Measurements from ENCODE around the gene HGF.
A peak's percentile ranks its signal among the peaks of the same experiment; 100 is the strongest.

HGF gene

DNA sequence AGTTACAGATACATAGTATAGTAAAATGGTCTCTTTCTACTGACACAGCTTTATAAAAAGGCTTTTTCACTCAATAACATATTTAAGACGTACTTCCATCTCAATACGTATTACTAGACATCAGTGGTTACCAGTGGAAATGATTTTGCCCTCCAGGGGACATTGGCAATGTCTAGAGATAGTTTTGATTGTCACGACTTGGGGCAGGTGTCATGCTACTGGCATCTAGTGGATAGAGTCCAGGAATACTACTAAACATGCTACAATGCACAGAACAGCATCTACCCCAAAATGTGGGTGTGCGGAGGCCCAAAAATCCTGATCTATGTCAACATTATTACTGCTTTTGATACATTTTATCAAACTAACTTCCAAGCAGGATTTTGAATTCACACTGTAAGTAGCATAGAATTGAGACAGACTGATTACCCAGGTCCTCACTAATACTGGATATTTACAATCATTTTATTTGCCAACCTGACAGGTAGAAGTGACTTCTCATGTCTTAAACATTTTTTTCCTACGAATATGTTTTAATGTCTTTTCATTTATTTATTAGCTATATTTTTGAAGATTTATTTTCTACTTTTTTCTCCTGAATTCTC lies 53.8 kb downstream of the HGF start:
- TF ChIP-seq ZNF70 (CRISPR knock-in tag; IDR thresholded peaks at IDR 0.05) (no peak), CSDC2 (CRISPR knock-in tag; IDR thresholded peaks at IDR 0.05) (peak; percentile 22; the same call in 1 of the 2 replicates), ZNF8 (CRISPR knock-in tag; IDR thresholded peaks at IDR 0.05) (no peak), ZNF565 (CRISPR knock-in tag; conservative IDR thresholded peaks at IDR 0.05; ENCODE audit: low read depth) (no peak), ZFP3 (CRISPR knock-in tag; IDR thresholded peaks at IDR 0.05) (0 out of 2 replicates have a peak, but pooled peaks have one; percentile 36), PPARA (CRISPR knock-in tag; IDR thresholded peaks at IDR 0.05; ENCODE audit: borderline replicate concordance) (no peak), RARB (CRISPR knock-in tag; IDR thresholded peaks at IDR 0.05) (no peak), TCF4 (CRISPR knock-in tag; IDR thresholded peaks at IDR 0.05; ENCODE audit: borderline replicate concordance) (no peak), TOX (CRISPR knock-in tag; IDR thresholded peaks at IDR 0.05; ENCODE audit: borderline replicate concordance) (no peak), ZFP30 (CRISPR knock-in tag; IDR thresholded peaks at IDR 0.05) (no peak), ARNTL (CRISPR knock-in tag; IDR thresholded peaks at IDR 0.05; ENCODE audit: borderline replicate concordance, low read depth) (no peak), ISL1 (CRISPR knock-in tag; IDR thresholded peaks at IDR 0.05) (no peak), ESRRG (CRISPR knock-in tag; IDR thresholded peaks at IDR 0.05) (no peak), OSR1 (CRISPR knock-in tag; IDR thresholded peaks at IDR 0.05) (no peak)
- TF ChIP-seq, protein P1, sequence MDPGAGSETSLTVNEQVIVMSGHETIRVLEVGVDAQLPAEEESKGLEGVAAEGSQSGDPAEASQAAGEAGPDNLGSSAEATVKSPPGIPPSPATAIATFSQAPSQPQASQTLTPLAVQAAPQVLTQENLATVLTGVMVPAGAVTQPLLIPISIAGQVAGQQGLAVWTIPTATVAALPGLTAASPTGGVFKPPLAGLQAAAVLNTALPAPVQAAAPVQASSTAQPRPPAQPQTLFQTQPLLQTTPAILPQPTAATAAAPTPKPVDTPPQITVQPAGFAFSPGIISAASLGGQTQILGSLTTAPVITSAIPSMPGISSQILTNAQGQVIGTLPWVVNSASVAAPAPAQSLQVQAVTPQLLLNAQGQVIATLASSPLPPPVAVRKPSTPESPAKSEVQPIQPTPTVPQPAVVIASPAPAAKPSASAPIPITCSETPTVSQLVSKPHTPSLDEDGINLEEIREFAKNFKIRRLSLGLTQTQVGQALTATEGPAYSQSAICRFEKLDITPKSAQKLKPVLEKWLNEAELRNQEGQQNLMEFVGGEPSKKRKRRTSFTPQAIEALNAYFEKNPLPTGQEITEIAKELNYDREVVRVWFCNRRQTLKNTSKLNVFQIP (CRISPR knock-in tag; IDR thresholded peaks at IDR 0.05; ENCODE audit: borderline replicate concordance, low read depth): no peak
- TF ChIP-seq, protein P2, sequence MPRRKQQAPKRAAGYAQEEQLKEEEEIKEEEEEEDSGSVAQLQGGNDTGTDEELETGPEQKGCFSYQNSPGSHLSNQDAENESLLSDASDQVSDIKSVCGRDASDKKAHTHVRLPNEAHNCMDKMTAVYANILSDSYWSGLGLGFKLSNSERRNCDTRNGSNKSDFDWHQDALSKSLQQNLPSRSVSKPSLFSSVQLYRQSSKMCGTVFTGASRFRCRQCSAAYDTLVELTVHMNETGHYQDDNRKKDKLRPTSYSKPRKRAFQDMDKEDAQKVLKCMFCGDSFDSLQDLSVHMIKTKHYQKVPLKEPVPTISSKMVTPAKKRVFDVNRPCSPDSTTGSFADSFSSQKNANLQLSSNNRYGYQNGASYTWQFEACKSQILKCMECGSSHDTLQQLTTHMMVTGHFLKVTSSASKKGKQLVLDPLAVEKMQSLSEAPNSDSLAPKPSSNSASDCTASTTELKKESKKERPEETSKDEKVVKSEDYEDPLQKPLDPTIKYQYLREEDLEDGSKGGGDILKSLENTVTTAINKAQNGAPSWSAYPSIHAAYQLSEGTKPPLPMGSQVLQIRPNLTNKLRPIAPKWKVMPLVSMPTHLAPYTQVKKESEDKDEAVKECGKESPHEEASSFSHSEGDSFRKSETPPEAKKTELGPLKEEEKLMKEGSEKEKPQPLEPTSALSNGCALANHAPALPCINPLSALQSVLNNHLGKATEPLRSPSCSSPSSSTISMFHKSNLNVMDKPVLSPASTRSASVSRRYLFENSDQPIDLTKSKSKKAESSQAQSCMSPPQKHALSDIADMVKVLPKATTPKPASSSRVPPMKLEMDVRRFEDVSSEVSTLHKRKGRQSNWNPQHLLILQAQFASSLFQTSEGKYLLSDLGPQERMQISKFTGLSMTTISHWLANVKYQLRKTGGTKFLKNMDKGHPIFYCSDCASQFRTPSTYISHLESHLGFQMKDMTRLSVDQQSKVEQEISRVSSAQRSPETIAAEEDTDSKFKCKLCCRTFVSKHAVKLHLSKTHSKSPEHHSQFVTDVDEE (CRISPR knock-in tag; IDR thresholded peaks at IDR 0.05): no peak
- peak; percentile 96 for ATAC-seq

DNA sequence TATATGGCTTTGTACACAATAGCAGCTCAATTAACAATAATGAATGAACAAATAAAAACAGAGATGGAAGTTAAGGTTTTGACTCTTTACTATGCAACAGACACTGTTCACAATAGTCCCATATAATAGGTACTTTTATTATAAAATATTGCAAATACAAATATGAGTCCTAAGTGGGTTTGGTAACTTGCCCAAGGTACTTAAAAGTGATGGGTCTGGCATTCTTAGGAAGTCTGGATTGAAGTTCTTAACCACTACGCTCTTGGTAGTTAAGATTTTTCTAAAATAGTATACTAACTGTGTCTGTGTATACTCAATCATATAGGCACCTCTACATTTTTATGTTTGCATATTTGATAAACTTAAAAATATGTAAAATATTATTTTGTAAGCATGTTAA lies 55.5 kb downstream of the HGF start:
- no peak for ATAC-seq
- TF ChIP-seq ISL1 (CRISPR knock-in tag; IDR thresholded peaks at IDR 0.05) (peak; percentile 45; the same call in 1 of the 2 replicates), TOX (CRISPR knock-in tag; IDR thresholded peaks at IDR 0.05; ENCODE audit: borderline replicate concordance) (no peak)

DNA sequence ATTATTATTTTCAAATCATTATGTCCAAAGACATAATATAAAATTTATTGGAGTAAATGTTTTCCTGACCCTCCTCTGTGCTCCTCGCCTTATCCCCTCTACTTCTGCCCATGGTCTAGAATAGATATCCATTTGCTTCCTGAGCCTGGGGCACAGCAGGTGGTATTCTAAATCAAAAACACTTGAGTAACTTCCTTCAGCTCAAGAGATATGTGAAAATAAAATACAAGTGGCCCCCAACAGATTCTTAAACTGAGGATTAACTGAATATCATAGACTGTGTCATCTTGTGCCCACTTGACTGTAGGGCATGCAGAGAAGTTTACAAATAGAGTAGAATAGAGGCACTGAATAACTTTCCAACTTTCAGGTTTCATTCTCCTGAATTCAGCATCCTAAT lies 59.1 kb downstream of the HGF start:
- TF ChIP-seq, protein P3, sequence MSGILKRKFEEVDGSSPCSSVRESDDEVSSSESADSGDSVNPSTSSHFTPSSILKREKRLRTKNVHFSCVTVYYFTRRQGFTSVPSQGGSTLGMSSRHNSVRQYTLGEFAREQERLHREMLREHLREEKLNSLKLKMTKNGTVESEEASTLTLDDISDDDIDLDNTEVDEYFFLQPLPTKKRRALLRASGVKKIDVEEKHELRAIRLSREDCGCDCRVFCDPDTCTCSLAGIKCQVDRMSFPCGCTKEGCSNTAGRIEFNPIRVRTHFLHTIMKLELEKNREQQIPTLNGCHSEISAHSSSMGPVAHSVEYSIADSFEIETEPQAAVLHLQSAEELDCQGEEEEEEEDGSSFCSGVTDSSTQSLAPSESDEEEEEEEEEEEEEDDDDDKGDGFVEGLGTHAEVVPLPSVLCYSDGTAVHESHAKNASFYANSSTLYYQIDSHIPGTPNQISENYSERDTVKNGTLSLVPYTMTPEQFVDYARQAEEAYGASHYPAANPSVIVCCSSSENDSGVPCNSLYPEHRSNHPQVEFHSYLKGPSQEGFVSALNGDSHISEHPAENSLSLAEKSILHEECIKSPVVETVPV (CRISPR knock-in tag; IDR thresholded peaks at IDR 0.05): no peak
- 0 out of 2 replicates have a peak, but pooled peaks have one; percentile 28 for TF ChIP-seq ESRRG (CRISPR knock-in tag; IDR thresholded peaks at IDR 0.05)
- TF ChIP-seq ZNF8 (CRISPR knock-in tag; IDR thresholded peaks at IDR 0.05): no peak

DNA sequence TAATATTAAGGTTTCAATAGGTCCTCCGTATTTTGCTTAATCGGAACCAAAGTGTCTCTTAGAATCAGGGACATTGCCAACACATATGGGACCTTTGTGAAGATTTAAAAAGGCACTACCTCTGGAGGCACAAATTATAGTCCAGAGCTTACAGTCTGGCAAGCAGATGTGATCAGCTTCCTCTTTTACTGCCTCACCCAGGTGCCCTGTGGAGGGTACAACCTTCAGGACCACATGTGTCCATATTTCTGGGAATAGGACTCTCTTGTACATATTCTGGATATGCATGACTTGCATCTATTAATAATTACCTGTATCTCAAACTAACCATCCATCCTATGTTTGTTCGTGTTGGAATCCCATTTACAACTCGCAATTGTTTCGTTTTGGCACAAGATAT lies 60.0 kb downstream of the HGF start:
- TF ChIP-seq PPARA (CRISPR knock-in tag; IDR thresholded peaks at IDR 0.05; ENCODE audit: borderline replicate concordance) (no peak), ZC3H10 (CRISPR knock-in tag; IDR thresholded peaks at IDR 0.05) (no peak), ZFP30 (CRISPR knock-in tag; IDR thresholded peaks at IDR 0.05) (no peak), ZNF70 (CRISPR knock-in tag; IDR thresholded peaks at IDR 0.05) (no peak)
- TF ChIP-seq, protein P4, sequence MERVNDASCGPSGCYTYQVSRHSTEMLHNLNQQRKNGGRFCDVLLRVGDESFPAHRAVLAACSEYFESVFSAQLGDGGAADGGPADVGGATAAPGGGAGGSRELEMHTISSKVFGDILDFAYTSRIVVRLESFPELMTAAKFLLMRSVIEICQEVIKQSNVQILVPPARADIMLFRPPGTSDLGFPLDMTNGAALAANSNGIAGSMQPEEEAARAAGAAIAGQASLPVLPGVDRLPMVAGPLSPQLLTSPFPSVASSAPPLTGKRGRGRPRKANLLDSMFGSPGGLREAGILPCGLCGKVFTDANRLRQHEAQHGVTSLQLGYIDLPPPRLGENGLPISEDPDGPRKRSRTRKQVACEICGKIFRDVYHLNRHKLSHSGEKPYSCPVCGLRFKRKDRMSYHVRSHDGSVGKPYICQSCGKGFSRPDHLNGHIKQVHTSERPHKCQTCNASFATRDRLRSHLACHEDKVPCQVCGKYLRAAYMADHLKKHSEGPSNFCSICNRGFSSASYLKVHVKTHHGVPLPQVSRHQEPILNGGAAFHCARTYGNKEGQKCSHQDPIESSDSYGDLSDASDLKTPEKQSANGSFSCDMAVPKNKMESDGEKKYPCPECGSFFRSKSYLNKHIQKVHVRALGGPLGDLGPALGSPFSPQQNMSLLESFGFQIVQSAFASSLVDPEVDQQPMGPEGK (CRISPR knock-in tag; IDR thresholded peaks at IDR 0.05; ENCODE audit: borderline replicate concordance): no peak
- TF ChIP-seq, protein P3 (CRISPR knock-in tag; IDR thresholded peaks at IDR 0.05): no peak
- TF ChIP-seq, protein P5, sequence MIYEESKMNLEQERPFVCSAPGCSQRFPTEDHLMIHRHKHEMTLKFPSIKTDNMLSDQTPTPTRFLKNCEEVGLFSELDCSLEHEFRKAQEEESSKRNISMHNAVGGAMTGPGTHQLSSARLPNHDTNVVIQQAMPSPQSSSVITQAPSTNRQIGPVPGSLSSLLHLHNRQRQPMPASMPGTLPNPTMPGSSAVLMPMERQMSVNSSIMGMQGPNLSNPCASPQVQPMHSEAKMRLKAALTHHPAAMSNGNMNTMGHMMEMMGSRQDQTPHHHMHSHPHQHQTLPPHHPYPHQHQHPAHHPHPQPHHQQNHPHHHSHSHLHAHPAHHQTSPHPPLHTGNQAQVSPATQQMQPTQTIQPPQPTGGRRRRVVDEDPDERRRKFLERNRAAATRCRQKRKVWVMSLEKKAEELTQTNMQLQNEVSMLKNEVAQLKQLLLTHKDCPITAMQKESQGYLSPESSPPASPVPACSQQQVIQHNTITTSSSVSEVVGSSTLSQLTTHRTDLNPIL (CRISPR knock-in tag; IDR thresholded peaks at IDR 0.05; ENCODE audit: low read depth): no peak
- ATAC-seq: no peak

More for the DNA sequence above, 59.1 kb downstream of the HGF start:
- ATAC-seq: no peak

Data from SK-N-SH treated with all-trans-retinoic acid at 6 μM for 48 hours (cell line).